OCI-LY3 (cell line): ENCODE data around the gene USP3.

ENCODE experiments used
- CTCF ChIP-seq: fragments of 200-600, 300-600 bp; sonication (generic); IDR thresholded peaks from 2 replicates; pipeline ENCODE4 v1.5.1; 2014; ENCODE audit warnings: antibody characterized with exemption, low read length, low read depth
- EZH2phosphoT487 ChIP-seq: fragments of 200-600 bp; shearing (Covaris generic); IDR thresholded peaks from 2 replicates; pipeline ENCODE4 v1.6.1; 2018; ENCODE audit warnings: antibody characterized with exemption, mixed run types, low read depth

GRCh38 chr15:63483521-63484371 lies 20.6 kb upstream of the USP3 start:
- TF ChIP-seq CTCF (no peak), EZH2phosphoT487 (no peak)
